HG02588 (cell line): ENCODE measurements around the gene NFIA.

Experiments
- ATAC-seq: cut with Tn5 transposase; IDR thresholded peaks from one replicate; pipeline ENCODE4 v1.9.1; 2021; ENCODE audit warnings: mild to moderate bottlenecking, moderate library complexity; ENCODE audit not compliant: unreplicated experiment

NFIA gene

DNA sequence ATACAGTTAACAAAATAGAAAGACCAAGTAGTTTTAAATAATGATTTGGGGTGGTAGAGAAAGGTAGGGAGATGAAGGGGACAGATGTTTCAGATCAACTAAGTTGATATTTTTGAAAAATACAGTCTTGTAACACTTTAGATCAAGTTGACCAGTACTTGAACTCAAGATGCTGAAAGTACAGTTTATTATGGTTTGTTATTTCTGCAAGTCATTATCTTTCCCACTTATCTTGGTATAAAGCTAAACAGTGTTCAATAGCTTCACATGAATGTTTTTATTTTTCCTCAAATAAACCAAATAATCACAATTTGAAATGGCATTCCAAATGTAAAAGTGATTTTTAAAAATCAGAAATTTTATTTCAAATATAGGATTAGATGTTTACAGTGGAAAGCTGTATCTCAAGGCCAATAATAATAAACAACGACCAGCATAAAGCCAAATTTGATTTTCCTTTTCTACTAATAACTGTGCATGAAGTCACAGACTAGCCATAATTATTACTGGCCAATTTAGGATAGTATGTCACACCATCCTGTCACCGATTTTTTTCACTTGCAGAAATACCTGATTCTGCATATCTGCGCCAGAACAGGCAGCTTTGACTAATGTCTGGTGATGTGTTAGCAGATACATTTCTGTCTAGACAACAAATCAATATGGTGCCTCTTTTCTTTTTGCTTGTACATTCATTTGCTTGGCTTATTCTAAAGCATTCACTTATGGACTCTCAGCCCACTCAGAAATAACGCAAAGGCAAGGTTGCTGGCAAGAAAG lies 322.4 kb downstream of the NFIA start:
- ATAC-seq, result no peak

GRCh38 chr1:61406467-61406866 lies 324.1 kb downstream of the NFIA start:
- ATAC-seq, result no peak

GRCh38 chr1:61412601-61413000 lies 330.2 kb downstream of the NFIA start:
- ATAC-seq, result no peak

DNA sequence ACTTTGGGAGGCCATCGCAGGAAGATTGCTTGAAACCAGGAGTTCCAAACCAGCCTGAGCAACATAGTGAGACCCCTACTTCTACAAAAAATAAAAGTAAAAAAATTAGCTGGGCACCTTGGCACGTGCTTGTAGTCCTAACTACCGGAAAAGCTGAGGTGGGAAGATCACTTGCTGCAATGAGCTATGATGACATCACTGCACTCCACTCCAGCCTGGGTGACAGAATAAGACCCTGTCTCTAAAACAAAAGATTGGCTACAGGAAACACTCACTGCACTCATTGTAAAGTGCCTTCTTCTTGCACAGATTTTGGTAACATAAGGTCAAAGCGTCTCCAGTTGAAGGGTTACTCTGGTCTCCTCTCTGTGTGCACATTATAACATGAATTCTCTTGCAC lies 336.8 kb downstream of the NFIA start:
- ATAC-seq, result no peak

- ATAC-seq, result no peak
Measured at GRCh38 chr1:61419657-61420056, 337.3 kb downstream of the NFIA start.

DNA sequence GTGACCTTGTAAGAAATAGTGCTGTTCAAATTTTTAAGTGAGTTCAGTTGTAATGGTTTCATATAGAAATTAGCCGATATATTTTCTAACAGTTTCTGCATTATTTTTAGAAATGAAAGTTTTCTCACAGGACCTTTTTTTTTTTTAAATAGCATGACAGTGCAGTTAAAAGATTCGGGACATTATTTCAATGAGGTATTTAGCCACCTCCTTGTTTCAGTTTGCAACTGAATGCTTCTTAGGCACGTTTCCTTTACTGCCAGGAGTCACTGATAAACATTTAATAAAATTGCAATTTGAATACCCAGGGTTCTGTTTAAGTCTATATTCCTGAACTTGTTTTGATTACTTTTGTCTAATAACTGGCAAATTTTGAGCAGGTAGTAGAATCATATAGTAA lies 337.9 kb downstream of the NFIA start:
- no peak for ATAC-seq

DNA sequence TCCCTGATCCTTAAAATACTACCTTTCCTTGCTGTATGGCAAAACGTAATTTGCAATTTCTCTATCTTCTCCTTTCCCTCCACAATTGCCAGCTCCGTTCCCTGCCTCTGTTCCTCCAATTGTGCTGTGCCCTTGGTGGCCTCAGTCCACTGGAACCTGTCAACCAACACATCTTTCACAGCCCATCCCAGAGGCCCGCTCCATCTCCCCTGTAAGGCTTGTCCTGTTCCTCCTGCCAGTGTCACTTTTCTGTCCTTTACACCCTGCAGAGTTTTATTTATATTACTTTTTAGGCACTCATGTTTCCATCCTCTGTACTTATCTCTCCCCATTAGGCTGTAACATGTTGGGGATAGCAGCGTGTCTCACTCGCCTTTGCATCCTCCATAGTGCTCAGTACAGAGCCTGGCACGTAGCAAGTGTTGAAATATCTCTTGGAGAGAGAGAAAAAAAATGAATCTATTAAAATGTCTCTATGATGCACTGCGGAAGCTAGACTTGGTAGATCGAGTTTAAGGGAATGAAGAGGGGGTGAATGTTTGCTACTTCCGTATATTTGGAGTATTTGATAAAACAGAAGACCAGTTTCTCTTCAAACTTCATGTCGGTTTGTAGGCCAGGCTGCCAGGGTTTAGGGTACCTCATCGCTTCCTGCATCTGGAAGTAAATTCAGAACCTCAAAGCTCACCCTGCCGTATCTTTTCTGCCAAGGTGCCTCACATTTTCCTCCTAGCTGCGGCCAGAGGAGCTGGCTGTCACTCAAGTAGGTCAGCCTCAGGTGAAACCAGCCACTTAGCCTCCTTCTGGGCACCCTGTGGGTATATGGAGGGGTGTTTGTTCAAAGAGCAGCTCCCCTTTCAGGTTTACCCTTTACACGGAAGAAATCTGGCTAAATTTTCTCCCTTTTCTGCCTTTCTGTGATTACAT lies 338.8 kb downstream of the NFIA start:
- no peak for ATAC-seq

DNA sequence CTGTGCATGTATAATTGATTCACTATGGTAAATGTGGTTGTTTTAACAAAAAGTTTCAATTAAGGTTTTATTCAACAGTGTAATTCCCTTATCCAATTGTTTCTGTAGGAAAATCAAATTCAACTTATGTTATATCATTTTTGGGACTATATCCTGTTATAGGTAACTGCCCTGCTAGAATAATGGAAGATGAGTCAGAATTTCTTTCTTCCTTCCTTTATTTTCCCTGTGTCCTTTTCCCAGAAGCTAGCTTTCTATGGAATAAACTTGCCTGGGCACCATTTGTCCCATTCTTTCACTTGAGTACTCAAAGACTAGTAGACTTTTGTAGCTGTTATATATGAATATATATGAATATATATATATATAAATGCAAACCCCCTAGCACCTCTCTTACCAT lies 341.3 kb downstream of the NFIA start:
- no peak for ATAC-seq

DNA sequence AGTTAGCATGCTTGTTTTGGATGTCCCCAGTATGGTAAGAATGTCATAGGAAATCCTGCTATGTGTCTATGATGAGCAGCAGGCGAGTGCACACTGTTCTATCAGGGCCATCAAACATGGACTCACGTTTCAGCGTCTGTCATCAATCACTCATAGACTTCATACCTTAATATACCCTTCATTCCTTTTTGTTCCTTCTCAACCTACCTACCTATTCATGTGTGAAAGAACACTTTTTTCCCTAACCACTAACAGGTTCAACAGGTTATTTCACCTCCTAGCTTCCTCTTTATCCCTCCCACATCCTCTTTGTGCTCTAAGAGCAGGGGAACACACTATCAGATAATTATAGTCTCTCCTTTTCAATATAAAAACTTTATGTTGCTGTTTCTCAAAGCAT lies 342.0 kb downstream of the NFIA start:
- no peak for ATAC-seq

- no peak for ATAC-seq
Measured at GRCh38 chr1:61425040-61425439, 342.7 kb downstream of the NFIA start.

DNA sequence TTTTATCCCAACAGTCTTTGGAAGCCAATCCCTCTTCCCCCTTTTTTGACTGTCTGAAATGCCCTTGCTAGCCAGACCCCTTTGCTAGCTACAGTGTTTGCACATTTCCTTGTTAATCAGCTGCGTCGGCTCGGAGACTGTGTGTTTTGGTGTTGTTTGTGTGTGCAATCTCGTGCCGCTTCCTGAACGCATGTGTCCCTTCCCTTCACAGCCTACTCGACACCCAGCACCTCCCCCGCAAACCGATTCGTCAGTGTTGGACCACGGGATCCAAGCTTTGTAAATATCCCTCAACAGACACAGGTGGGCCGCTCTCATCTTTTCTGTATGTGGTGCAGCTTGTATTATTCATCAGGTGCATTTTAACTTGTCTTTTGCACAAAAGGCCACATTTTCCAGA lies 343.9 kb downstream of the NFIA start:
- ATAC-seq, result no peak

GRCh38 chr1:61426885-61427284 lies 344.5 kb downstream of the NFIA start:
- no peak for ATAC-seq

- ATAC-seq, result no peak
Measured at GRCh38 chr1:61427510-61427909, 345.1 kb downstream of the NFIA start.

GRCh38 chr1:61428146-61428545 lies 345.8 kb downstream of the NFIA start:
- no peak for ATAC-seq

DNA sequence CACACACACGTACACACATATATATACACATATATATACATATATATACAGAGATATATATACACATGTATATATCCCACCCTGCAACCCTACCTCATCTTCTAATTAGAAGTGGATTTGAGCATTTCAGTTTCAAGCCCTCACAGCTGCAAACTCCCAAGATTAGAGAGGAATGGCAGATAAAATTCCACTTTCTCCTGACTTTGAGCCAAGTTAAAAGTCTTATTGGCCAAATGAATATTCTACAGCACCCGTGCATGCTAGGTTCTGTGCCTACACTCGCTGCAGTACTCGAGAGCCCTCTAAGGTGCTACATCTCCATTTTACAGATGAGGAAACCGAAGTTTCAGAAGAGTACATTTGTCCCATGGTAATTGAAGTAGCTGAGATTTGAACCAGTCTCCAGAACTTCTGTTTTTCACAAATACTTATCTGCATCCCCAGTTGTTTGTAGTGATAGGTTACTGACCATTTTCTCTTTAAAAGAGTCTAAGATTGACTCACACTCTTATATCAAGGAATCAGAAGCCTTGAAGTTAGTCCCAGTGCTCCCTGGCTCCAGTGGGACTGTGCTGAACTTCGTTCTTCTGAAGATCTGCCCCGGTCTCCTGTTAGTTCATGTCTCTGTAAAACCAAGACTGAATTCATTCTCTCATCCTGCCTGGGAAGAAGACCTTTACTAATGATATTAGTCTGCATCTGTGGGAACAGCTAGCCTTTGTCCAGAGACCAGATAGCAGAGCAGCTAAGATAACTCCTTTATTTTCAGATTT lies 350.4 kb downstream of the NFIA start:
- no peak for ATAC-seq

GRCh38 chr1:61433646-61434045 lies 351.3 kb downstream of the NFIA start:
- ATAC-seq, result no peak

DNA sequence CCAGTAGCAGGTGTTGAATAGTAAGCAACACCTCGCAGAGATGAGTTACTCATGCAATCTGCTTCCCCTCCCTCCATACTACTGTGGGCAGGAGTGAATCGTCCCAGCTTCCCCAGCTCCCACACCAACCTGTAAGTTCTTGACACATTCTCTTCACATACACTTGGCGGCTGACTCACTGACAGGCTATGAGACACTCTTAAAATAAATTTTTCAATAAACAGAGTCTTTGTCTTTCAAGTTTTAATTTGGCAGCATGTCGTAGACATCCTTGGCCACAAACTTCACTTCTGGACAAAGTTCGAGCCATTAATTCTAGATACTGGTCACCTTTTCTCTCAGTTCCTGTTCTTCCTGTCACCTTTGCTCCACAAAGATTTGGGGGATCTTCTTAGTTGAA lies 351.9 kb downstream of the NFIA start:
- no peak for ATAC-seq

GRCh38 chr1:61435226-61435625 lies 352.9 kb downstream of the NFIA start:
- no peak for ATAC-seq

GRCh38 chr1:61436016-61436415 lies 353.7 kb downstream of the NFIA start:
- ATAC-seq, result no peak

DNA sequence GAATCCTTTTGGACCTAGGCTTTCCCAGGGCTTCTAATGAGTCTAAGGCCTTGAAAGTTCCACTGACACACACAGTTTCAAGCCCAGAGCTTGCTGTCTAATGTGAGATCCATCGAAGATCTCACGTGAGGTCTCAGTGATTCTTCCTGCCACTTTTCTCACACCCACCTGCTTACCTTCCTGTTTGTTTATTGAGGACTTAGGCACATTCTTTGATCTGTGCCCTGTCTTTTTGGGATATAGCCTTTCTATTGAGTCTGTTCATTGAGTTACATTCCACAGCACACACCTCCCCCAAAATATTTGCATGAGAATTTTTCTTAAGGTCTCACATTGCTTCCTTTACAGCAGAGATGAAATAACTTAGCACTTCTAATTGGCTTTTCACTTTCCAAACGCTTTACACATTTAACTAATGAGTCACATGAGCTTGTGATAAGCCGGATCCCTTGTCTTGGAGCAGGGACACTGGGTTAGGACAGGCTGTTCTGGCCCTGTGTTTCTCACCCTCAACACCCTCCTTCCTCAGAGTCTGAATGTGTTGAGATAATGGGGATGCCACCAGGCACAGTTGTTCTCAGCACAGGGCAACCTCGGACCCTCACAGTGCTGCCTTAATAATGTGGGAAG lies 354.2 kb downstream of the NFIA start:
- no peak for ATAC-seq

GRCh38 chr1:61439234-61439633 lies 356.9 kb downstream of the NFIA start:
- ATAC-seq, result no peak
